ENCODE measurements around the gene GNAI3. TPM values are rescaled to one million over a fixed set of nuclear protein-coding genes. Genes with fewer than 3 reads are reported as not detected.

The GNAI3 gene
- total RNA-seq, 1 experiment from 2014 or later, result 12.8 TPM

DNA sequence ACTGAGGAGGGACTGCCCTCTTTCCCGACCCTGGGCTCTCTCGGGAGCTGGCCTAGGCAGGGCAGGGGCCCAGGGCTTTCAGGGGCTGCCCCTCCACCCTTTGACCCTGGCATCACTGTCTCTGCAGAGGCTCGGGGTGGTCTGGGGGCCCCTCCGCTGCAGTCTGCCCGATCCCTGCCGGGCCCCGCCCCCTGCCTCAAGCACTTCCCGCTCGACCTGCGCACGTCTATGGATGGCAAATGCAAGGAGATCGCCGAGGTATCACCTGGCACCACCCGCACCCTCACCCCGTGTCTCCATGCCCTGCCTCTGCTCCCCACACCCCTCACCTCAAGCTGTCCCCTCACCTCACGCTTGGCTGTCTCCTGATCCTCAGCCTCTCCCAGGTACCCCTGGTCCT, 76.8 kb downstream of the GNAI3 start:
- POLR2A ChIA-PET (ENCODE audit: low non-redundant PET), result no interaction called here

GRCh38 chr1:109625601-109626560, 77.5 kb downstream of the GNAI3 start:
- POLR2A ChIA-PET (ENCODE audit: low non-redundant PET), result no interaction called here
- peaks cover 30% of the 10 kb centered on the region for H3K4me1 ChIP-seq (ENCODE audit: insufficient read depth, low read length, poor library complexity, severe bottlenecking)
- CTCF ChIA-PET, result no interaction called here
- no peak for DNase-seq (ENCODE audit: low spot score)
- H3K27me3 ChIP-seq (replicated peaks; ENCODE audit: insufficient read depth, low read depth, low read length, poor library complexity), result no peaks in the 10 kb centered on the region
- no TSS peak for BruUV-seq (replicated peaks)
- H3K9me3 ChIP-seq (ENCODE audit: low read depth, low read length, poor library complexity, severe bottlenecking), result no peaks in the 10 kb centered on the region
- H3K4me3 ChIP-seq (ENCODE audit: low read depth, low read length, poor library complexity, severe bottlenecking), result no peak overlapping the region
- no peak overlapping the region for H3K27ac ChIP-seq (ENCODE audit: low read depth, low read length, poor library complexity, severe bottlenecking)
- intact Hi-C loops (cut with micrococcal nuclease; ENCODE audit: unreplicated experiment), result no loop called here
- TF ChIP-seq, protein P1, sequence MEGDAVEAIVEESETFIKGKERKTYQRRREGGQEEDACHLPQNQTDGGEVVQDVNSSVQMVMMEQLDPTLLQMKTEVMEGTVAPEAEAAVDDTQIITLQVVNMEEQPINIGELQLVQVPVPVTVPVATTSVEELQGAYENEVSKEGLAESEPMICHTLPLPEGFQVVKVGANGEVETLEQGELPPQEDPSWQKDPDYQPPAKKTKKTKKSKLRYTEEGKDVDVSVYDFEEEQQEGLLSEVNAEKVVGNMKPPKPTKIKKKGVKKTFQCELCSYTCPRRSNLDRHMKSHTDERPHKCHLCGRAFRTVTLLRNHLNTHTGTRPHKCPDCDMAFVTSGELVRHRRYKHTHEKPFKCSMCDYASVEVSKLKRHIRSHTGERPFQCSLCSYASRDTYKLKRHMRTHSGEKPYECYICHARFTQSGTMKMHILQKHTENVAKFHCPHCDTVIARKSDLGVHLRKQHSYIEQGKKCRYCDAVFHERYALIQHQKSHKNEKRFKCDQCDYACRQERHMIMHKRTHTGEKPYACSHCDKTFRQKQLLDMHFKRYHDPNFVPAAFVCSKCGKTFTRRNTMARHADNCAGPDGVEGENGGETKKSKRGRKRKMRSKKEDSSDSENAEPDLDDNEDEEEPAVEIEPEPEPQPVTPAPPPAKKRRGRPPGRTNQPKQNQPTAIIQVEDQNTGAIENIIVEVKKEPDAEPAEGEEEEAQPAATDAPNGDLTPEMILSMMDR (conservative IDR thresholded peaks at IDR 0.05; ENCODE audit: low read depth, low read length), result no peak
- TF ChIP-seq EZH2 (IDR thresholded peaks at IDR 0.05; ENCODE audit: borderline replicate concordance, low read depth, low read length, poor library complexity, severe bottlenecking), result no peak
- peaks cover 42% of the 10 kb centered on the region for H3K36me3 ChIP-seq (ENCODE audit: insufficient read depth, low read length, poor library complexity, severe bottlenecking)

More for the DNA sequence above, 76.8 kb downstream of the GNAI3 start:
- no TSS peak for BruUV-seq (replicated peaks)
- H3K4me1 ChIP-seq (ENCODE audit: insufficient read depth, low read length, poor library complexity, severe bottlenecking), result peaks cover 30% of the 10 kb centered on the region
- TF ChIP-seq, protein P1 (conservative IDR thresholded peaks at IDR 0.05; ENCODE audit: low read depth, low read length), result no peak
- TF ChIP-seq EZH2 (IDR thresholded peaks at IDR 0.05; ENCODE audit: borderline replicate concordance, low read depth, low read length, poor library complexity, severe bottlenecking), result no peak
- H3K36me3 ChIP-seq (ENCODE audit: insufficient read depth, low read length, poor library complexity, severe bottlenecking), result peaks cover 38% of the 10 kb centered on the region
- no peaks in the 10 kb centered on the region for H3K9me3 ChIP-seq (ENCODE audit: low read depth, low read length, poor library complexity, severe bottlenecking)
- intact Hi-C loops (cut with micrococcal nuclease; ENCODE audit: unreplicated experiment), result no loop called here
- H3K27ac ChIP-seq (ENCODE audit: low read depth, low read length, poor library complexity, severe bottlenecking), result peak overlapping the region; percentile 92
- CTCF ChIA-PET, result no interaction called here
- DNase-seq (ENCODE audit: low spot score), result no peak
- H3K27me3 ChIP-seq (replicated peaks; ENCODE audit: insufficient read depth, low read depth, low read length, poor library complexity), result no peaks in the 10 kb centered on the region
- no peak overlapping the region for H3K4me3 ChIP-seq (ENCODE audit: low read depth, low read length, poor library complexity, severe bottlenecking)

- H3K36me3 ChIP-seq (ENCODE audit: insufficient read depth, low read length, poor library complexity, severe bottlenecking), result peaks cover 49% of the 10 kb centered on the region
- intact Hi-C loops (cut with micrococcal nuclease; ENCODE audit: unreplicated experiment), result no loop called here
- DNase-seq (ENCODE audit: low spot score), result no peak
- no peak overlapping the region for H3K4me3 ChIP-seq (ENCODE audit: low read depth, low read length, poor library complexity, severe bottlenecking)
- H3K27me3 ChIP-seq (replicated peaks; ENCODE audit: insufficient read depth, low read depth, low read length, poor library complexity), result no peaks in the 10 kb centered on the region
- ChIA-PET CTCF (no interaction called here), POLR2A (ENCODE audit: low non-redundant PET) (no interaction called here)
- H3K4me1 ChIP-seq (ENCODE audit: insufficient read depth, low read length, poor library complexity, severe bottlenecking), result peaks cover 25% of the 10 kb centered on the region
- no TSS peak for BruUV-seq (replicated peaks)
- TF ChIP-seq, protein P1 (conservative IDR thresholded peaks at IDR 0.05; ENCODE audit: low read depth, low read length), result no peak
- no peak for TF ChIP-seq EZH2 (IDR thresholded peaks at IDR 0.05; ENCODE audit: borderline replicate concordance, low read depth, low read length, poor library complexity, severe bottlenecking)
- H3K27ac ChIP-seq (ENCODE audit: low read depth, low read length, poor library complexity, severe bottlenecking), result no peak overlapping the region
- H3K9me3 ChIP-seq (ENCODE audit: low read depth, low read length, poor library complexity, severe bottlenecking), result no peaks in the 10 kb centered on the region
Observed at GRCh38 chr1:109626682-109627408, 78.4 kb downstream of the GNAI3 start.
